GM21390 (cell line): ENCODE data around the gene TMEM151B.
"Not testable (repeated sequence)": the region's sequence is repeated elsewhere in the genome, so short reads cannot be mapped to it uniquely, and the experiment has no call there.

Experiments
- ATAC-seq: cut with Tn5 transposase; IDR thresholded peaks from one replicate; pipeline ENCODE4 v1.9.1; 2021; ENCODE audit not compliant: unreplicated experiment

Gene TMEM151B

GRCh38 chr6:44327760-44328159 lies 57.5 kb downstream of the TMEM151B start:
- ATAC-seq, result no peak

- not testable (repeated sequence) for ATAC-seq
These were observed 58.0 kb downstream of the TMEM151B start for GRCh38 chr6:44328203-44328602.

DNA sequence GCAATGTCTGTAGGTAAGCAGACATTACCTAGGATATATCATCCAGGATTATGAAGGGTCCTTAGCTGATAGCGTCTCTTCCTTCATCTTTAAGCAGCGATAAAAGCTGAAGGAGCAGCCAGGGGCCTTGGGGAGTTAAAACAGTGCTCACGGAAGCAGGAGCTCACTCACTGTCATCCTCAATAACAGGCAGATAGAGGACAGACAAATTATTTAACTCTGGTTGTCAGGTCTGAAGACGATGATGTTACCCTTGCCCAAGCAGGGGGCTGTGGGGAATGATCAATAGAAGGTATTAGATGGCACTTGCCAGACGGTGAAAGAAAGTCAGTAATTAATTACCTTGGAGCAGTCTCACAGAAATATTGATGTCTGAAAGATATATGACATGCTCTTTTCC lies 59.6 kb downstream of the TMEM151B start:
- no peak for ATAC-seq

DNA sequence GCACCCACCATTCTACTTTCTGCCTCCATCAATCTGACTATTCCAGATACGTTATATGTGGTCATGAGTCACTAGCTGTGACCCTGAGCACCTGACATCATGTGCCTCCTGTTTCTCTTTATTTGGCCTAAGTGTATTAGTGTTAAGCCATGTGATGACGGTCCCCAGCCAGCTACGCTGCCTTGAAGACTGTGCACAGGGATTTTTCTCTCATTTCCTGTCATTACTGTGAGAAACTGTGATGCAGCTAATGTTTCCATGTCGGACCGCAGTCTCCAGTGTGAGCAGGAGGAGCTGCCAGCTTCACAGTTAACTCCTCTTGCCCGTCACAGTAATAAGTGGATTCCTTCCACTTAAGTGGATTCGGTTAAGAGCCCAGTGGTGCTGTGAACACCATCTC lies 62.3 kb downstream of the TMEM151B start:
- no peak for ATAC-seq

DNA sequence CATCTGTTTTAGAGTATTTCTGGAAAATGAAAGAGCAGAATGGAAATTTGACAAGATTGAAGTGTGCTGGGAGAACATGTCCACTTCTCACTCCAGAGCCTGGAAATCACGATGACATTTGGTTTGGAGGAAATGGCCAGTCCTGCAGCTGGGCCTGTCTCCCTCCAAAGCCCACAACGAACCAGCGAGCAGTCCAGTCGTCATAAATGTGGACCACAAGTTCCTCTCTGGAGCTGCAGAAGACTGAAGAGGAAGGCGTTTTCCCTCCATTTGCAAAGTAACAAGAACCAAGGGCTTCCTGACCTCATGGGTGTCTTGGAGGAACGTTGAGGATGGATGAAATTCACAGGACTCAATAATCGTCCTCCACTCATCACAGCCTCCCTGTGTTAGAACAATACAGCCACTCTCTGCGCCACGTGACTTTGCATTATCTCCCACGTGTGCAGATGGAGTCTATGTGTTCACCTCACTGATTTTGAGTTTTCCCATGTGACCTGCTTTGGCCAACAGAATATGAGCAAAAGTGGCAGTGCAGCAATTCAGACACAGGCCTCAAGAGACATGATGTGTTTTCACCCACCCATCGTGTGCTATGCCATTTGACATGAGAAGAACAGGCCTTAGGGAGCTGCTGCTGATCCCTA lies 63.1 kb downstream of the TMEM151B start:
- ATAC-seq, result no peak

DNA sequence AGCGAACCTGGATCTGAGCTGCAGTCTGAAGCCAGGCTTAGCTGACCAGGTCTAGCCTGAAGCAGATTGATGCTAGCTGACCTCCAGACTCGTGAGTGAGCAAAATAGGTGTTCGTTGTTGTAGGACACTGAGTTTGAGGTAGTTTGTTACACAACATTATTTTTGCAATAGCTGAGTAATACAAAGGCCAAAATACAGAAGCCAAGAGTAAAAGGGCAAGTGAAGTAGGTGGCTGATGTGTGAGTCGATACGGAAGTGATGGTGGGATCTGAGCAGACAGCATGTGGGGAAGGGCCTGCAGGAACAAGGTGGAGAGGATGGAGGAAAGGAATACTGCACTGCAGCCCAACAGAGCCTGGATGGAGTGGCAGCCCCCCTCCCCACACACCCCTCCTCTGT lies 63.7 kb downstream of the TMEM151B start:
- ATAC-seq, result no peak

DNA sequence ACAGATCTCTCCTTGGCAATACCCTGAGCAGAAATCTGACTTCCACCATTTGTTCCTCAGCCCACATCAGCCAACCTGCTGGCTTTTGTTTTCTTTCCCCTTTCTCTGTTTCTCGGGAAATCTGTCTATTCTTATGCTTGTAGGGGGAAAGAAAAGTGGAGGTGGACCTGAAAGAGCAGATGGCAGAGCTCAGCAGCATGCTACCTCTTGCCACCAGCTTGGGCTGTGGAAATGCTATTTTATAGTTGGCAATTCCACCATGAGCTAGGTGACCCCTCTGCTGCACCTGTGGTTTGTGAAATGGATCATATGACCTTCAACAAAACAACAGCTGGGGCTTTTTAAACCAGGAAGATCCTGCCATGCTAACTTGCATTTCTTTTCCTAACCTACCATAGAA lies 65.4 kb downstream of the TMEM151B start:
- ATAC-seq, result no peak

- ATAC-seq, result no peak
These were observed 68.2 kb downstream of the TMEM151B start for GRCh38 chr6:44338228-44339122.

DNA sequence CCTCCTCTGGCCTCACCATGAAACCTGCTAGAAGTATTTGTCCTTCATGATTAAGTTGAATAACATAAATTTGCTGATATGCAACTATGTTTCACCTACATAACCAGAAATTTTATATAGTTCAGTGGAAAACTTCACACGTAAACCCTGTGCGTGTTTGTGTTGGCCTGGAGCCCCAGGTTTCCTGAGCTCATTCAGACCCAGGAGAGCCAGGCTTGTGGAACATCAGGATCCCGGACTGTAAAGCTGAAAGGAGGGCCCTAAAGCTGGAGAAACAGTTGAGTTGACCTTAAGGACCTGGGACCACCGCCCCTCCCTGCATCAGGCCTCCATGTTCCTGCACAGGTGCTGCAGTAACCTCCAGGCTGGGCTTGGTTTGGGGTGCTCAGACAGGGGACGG lies 69.1 kb downstream of the TMEM151B start:
- ATAC-seq, result no peak

- no peak for ATAC-seq
These were observed 69.7 kb downstream of the TMEM151B start for GRCh38 chr6:44339763-44340625.

DNA sequence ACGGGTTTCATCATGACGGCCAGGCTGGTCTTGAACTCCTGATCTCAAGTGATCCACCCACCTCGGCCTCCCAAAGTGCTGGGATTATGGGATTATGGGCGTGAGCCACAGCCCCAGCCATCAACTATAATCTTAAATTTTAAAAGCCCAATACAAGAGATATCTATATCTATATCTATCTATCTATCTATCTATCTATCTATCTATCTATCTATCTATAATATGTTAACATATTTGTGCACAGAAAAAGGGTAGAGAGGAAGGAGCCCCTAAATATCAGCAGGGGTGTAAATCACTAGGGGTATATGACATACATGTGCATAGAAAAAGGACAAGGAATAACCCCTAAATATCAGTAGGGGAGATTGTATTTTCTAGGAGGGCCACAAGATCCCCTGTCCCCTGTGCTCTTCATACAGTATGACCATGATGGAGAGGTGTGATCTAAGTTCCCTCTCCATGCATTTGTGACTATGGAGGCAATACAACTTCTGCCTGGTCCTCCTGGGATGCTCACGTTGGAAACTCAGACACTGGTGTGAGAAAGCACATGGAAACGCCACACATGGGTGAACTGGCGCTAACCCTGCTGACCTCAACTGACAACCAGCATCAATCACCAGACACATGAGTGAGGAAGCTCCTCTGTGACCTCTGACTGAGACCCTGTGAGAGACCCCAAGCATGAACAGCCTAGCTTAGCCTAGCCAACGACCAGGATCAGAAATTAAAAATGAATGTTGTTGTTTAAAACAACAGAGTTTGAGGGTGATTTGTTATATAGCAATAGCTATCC lies 71.0 kb downstream of the TMEM151B start:
- no peak for ATAC-seq

DNA sequence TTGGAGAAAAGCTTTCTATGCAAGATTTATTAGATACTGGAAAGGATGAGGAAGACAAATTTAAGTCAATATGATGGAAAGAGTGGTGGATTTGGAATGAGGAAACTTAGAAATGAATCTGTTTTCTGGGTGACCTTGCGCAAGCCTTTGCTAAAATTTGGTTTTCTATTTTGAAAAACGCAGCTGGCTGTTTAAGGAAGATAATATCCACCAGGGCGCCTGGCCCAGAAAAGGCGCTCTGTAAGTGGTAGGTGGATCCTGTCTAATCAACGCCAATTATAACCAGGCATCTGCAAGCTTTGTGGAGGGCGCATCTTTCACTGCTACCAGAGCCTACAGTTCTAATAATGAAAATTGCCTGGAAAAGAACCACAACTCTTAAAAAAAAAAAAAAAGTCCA lies 71.8 kb downstream of the TMEM151B start:
- ATAC-seq, result no peak

- ATAC-seq, result no peak
These were observed 72.2 kb downstream of the TMEM151B start, which contains the start of gene SPATS1 for GRCh38 chr6:44342489-44342888. SPATS1 (plus strand) TSS chr6:44342650; CDS start chr6:44343096, 446 bp downstream.

GRCh38 chr6:44346818-44347217 lies 76.6 kb downstream of the TMEM151B start:
- not testable (repeated sequence) for ATAC-seq

DNA sequence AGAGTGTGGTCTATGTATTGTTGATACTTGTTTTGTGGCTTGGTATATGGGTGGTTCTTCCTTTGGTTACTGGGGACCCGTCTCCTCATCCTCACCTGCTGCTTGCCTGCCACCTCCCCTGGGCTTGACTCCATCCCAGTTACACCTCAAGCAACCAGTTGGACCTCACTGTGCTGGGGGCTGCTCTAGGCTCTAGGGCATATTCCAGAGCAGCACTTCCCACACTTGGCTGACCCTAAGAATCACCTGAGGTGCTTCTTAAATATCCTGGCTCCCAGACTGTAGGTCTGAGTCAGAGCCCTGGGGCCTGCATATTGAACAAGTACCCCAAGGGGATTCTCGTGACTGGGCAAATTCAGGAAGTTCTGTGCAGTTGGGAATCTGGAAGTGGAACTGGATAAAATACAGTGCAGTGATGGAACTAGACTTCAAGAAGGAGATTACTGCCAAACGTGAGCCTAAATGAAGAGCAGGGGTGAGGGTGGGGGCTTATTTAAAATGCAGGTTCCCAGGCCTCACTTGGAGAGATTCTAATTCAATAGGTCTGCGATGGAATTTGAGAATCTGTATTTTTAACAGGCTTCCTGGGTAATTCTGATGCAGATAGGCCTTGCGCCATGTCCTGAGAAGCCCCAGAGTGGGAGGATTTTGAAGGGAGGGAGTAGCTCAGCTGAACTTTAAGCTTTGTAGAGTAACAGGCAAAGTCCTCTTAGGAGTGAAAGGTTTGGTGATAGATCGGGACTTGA lies 79.8 kb downstream of the TMEM151B start:
- no peak for ATAC-seq

DNA sequence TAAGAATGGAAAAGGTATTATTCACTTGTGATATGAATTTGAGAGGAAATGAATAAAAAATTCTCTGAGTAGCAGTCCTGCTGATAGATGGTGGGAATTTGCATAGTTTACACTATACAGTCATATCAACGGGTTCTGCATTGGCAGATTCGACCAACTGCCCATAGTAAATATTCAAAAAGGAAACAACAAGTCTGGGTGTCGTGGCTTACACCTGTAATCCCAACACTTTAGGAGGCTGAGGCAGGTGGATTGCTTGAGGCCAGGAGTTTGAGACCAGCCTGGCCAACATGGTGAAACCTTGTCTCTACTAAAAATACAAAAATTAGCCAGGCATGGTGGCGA lies 80.4 kb downstream of the TMEM151B start:
- not testable (repeated sequence) for ATAC-seq

DNA sequence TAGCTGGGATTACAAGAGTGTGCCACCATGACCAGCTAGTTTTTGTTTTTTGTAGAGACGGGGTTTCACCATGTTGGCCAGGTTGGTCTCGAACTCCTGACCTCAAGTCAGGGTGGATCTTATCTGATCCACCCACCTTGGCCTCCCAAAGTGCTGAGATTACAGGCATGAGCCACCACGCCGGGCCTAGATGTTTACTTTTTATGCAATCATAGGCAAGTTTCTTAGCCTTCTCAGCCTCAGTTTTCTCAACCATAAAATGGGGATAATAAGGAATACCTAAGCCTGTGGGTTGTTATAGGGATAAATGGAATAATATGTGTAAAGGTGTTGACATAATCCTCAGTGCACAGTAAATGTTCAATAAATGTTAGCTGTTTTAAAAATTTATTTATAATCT lies 82.0 kb downstream of the TMEM151B start:
- no peak for ATAC-seq

DNA sequence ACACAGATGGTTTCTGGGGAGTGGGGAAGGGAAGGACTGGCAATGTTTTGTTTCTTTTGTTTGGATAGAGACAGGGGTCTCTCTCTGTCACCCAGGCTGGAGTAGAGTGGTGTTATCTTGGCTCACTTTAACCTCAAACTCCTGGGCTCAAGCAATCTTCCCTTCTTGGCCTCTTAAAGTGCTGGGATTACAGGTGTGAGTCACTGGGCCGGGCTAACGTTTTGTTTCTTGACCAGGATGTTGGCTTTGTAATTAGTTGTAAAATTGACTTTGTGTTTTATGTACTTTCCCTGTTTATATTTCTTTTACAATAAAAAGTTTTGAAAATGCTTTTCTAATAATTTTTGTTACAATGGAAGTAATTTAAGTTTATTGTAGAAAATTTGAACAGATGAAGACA lies 83.1 kb downstream of the TMEM151B start:
- no peak for ATAC-seq

- no peak for ATAC-seq
These were observed 85.4 kb downstream of the TMEM151B start for GRCh38 chr6:44355640-44356039.

DNA sequence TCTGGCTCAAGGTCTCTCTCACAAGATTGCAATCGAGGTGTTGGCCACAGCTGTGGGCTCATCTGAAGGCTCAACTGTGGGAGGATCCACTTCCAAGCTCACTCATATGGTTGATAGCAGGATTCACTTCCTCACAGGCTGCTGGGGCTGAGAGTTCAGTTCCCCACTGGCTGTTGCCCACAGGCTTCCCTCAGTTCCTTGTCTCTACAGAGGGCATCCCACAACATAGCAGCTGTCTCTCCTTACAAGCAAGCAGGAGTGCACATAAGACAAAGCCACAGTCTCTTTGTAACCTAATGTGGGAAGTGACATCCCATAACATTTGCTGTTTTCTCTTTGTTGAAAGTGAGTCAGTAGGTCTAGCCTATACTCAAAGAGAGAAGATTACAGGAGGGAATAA lies 86.2 kb downstream of the TMEM151B start:
- ATAC-seq, result no peak
